MM.1S (cell line): ENCODE results near the gene INSC.

Source experiments
- EZH2 ChIP-seq: fragments of 300-600 bp; sonication (generic); optimal IDR thresholded peaks from 2 replicates; pipeline ENCODE3; 2017; ENCODE audit warnings: low read depth, mild to moderate bottlenecking, antibody characterized with exemption, low read length, mixed read lengths
- EZH2phosphoT487 ChIP-seq: fragments of 300-600 bp; sonication (generic); IDR thresholded peaks from 2 replicates; pipeline ENCODE4 v1.6.1; 2018; ENCODE audit warnings: antibody characterized with exemption, low read length
- TF ChIP-seq, protein P1 (sequence below): fragments of 300-600 bp; sonication (generic); IDR thresholded peaks from 2 replicates; pipeline ENCODE4 v1.5.1; 2016; ENCODE audit warnings: antibody characterized with exemption, low read length, mixed read lengths

DNA sequence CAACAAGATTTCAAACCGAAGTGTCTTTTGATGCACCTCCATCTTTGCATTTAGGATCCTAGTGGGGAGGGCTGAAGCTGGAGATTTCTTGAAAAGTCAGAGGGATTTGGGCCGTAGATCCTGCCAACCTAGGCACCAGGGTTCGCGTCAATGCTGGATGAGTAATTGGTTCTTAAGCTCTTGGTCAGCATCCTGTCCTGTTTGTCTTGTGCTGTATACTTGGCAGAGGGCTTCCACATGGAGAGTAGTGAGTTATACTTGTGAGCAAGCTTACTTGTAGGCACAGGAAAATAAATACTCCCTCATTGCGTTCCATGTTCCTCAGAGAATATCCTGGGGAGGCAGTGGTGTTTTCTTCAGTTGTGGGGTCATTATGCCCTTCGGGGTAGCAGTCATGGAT, 12.6 kb downstream of the INSC start:
- TF ChIP-seq, protein P1, sequence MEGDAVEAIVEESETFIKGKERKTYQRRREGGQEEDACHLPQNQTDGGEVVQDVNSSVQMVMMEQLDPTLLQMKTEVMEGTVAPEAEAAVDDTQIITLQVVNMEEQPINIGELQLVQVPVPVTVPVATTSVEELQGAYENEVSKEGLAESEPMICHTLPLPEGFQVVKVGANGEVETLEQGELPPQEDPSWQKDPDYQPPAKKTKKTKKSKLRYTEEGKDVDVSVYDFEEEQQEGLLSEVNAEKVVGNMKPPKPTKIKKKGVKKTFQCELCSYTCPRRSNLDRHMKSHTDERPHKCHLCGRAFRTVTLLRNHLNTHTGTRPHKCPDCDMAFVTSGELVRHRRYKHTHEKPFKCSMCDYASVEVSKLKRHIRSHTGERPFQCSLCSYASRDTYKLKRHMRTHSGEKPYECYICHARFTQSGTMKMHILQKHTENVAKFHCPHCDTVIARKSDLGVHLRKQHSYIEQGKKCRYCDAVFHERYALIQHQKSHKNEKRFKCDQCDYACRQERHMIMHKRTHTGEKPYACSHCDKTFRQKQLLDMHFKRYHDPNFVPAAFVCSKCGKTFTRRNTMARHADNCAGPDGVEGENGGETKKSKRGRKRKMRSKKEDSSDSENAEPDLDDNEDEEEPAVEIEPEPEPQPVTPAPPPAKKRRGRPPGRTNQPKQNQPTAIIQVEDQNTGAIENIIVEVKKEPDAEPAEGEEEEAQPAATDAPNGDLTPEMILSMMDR: no peak
- TF ChIP-seq EZH2: no peak
- TF ChIP-seq EZH2phosphoT487: no peak
